NCI-H526 (cell line): ENCODE data around the gene CHMP2B.

Source experiments
- DNase-seq, 2 experiments: peaks; one replicate each; lab custom pipeline; 2025; lab: John Stamatoyannopoulos, UW

Gene CHMP2B

GRCh38 chr3:87227104-87227834, at the start of gene CHMP2B:
TSS of gene CHMP2B (plus strand) at chr3:87227309. CDS start at chr3:87227523, 214 bp downstream.
- peak; percentile 74 to 91 for DNase-seq

- no peak for DNase-seq
These were observed 47.5 kb upstream of the CHMP2B start for GRCh38 chr3:87179642-87180041.

GRCh38 chr3:87181551-87181950, 45.6 kb upstream of the CHMP2B start:
- DNase-seq: no peak

- no peak for DNase-seq
These were observed 45.1 kb upstream of the CHMP2B start for GRCh38 chr3:87182023-87182422.

GRCh38 chr3:87186608-87187159, 40.4 kb upstream of the CHMP2B start:
- DNase-seq: peak; percentile 19 to 27

- DNase-seq: no peak
These were observed 35.9 kb upstream of the CHMP2B start for GRCh38 chr3:87191175-87191574.

GRCh38 chr3:87191641-87192040, 35.5 kb upstream of the CHMP2B start:
- no peak for DNase-seq

GRCh38 chr3:87196879-87197278, 30.2 kb upstream of the CHMP2B start:
- DNase-seq: no peak

GRCh38 chr3:87197531-87197930, 29.6 kb upstream of the CHMP2B start:
- DNase-seq: no peak

GRCh38 chr3:87198774-87199173, 28.3 kb upstream of the CHMP2B start:
- DNase-seq: no peak

GRCh38 chr3:87199628-87200027, 27.5 kb upstream of the CHMP2B start:
- DNase-seq: no peak

- no peak for DNase-seq
These were observed 27.0 kb upstream of the CHMP2B start for GRCh38 chr3:87200060-87200647.

- no peak for DNase-seq
These were observed 25.4 kb upstream of the CHMP2B start for GRCh38 chr3:87201727-87202126.

- DNase-seq: no peak
These were observed 23.3 kb upstream of the CHMP2B start for GRCh38 chr3:87203809-87204208.

GRCh38 chr3:87206070-87206469, 21.0 kb upstream of the CHMP2B start:
- DNase-seq: no peak

GRCh38 chr3:87206635-87207034, 20.5 kb upstream of the CHMP2B start:
- DNase-seq: peak in 1 of 2 experiments; percentile 8

- DNase-seq: no peak
These were observed 19.6 kb upstream of the CHMP2B start for GRCh38 chr3:87207460-87207859.

- DNase-seq: no peak
These were observed 18.0 kb upstream of the CHMP2B start for GRCh38 chr3:87209111-87209510.

- no peak for DNase-seq
These were observed 8.5 kb upstream of the CHMP2B start for GRCh38 chr3:87218560-87218959.

GRCh38 chr3:87219611-87220010, 7.5 kb upstream of the CHMP2B start:
- DNase-seq: no peak

- DNase-seq: no peak
These were observed 1.4 kb upstream of the CHMP2B start for GRCh38 chr3:87225659-87226058.

- DNase-seq: no peak
These were observed 681 bp downstream of the CHMP2B start for GRCh38 chr3:87227835-87228144.

GRCh38 chr3:87228316-87228715, 1.2 kb downstream of the CHMP2B start:
- DNase-seq: no peak

- DNase-seq: no peak
These were observed 2.0 kb downstream of the CHMP2B start for GRCh38 chr3:87229113-87229512.
